Suppressor macrophage treated with lipopolysaccharide for 1 hour (primary cell): Measurements from ENCODE around the gene STEAP3.

Experiments used
- DNase-seq, 3 donors: peaks; one replicate each; pipeline ENCODE4 v3.0.0-alpha.2; 2020 to 2022

STEAP3 gene

DNA sequence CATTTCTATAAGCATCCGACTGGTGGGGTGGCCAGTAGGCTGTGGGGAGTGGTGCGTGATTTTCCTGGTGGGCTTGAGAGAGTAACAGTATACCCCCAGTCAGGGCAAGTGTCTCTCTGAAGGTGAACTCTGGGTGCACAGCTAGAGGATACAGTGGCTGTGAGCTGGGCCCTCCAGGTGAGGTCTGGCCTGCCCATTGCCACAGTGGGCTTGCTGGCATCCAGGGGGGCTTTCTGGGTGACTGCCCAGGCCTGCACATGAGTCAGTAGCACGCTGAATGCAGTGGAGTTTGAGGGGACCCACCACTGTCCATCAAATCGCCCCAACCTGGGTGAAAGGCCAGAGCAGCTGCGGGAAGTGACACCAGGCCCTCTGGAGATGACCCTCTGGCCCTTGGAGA lies 4.5 kb downstream of the STEAP3 start:
- no peak for DNase-seq

DNA sequence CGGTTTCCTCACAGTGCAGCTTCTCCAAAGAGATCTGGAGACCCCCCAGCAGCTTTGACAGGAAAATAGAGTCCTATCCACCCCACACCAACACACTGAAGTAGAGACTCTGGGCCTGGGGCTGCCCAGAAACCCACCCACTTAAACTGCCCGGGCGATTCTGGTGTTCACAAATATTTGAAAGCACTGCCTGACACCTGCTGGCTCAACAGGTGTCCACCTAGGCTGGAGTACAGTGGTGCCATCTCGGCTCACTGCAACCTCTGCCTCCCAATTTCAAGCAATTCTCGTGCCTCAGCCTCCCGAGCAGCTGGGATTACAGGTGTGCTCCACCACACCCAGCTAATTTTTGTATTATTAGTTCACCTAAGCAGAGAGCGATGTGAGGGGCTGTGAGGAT lies 5.3 kb downstream of the STEAP3 start:
- DNase-seq, result no peak

DNA sequence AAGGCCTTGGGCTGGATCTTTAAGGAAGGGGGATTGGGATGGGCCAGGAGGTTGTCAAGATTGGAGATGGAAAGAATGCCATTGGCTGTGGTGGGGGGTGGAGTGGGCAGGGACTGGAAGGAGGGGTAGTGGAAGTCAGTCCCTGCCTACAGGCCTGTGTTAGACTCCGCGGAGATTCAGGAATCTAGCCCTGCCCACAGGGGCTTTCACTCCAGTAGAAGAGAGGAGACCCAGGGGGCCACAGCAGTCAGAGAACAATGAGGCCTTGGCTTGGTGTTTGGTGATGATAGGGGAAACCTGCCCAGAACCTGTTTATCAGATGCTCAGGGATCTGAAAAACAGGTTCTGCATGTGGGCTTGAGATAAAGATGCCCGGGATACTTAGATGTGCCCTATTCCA lies 6.1 kb downstream of the STEAP3 start:
- DNase-seq, result no peak

DNA sequence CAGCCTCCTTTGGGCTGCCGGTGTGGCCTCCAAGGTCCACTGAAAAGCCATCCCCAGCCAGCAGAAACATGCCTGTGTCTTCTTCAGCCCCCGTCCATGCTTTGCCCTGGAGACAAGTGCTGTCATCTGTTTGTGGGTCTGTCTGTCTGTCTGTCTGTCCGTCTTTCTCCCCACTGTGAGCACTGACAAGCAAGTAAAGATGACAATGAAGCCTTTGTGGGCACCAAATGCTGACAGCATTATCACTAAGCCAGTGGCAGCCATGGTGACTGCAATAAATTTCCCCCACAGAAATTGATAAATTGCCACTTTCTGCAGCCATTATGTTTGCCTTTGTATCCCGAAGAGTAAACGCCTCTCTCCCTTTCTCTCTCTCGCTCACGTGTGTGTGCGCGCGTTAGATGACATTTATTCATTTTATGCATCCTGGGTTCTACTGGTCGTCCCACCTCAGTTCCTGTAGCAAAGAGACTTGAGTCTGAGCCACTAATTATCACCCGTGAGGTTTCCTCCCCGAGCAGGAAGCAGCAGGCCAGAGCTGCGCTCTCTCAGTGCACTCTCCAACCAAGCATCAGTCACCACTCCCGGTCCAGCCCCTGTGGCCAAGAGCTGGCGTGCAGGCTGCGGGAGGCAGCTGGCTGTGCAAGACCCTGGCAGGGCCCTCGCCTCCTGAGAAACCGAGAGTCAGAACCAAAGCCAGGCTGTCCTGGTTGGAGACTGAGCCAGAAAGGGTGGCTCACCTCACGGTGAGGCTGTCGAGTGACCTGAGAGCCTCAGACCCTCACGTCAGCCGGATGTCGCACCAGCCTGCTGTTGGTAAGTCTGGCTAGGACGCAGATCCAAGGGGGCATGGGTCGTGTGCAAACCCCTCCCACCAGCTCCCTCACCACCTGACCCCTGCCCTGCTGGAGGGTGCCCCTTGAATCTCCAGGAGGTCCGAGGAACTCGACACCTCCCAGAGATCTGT lies 6.9 kb downstream of the STEAP3 start:
- DNase-seq, result no peak

DNA sequence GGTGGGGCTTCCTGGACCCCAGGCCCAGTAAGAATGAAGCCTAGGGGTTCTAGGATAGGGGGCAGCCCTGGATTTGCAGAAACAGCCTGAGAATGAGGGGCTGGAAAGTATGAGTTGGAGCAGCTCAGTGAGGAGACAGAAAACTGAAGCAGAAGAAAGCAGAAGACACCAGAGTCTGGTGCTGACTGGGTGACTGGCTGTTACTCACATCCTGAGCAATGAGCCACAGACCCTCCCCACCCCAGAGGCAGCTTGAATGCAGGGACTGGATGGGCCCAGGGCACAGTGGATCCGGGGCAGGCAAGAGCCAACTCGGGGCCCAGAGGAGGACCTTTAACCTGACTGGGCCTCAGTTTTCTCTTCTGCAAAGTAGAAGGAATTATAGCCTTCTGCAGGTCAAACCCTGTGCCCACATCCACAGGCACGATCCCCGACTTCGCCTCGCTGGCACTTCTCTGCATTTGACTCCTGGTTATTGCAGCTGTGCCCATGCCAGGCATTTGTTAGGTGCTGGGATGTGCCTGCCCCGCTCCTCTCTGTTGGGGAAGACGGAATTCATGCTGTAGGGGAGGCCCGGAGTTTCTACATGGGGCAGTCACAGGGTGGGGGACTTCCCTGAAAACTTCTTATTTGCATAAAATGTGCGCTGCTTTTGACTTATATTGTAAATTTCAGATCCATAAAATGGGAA lies 8.5 kb downstream of the STEAP3 start:
- peak; percentile 53 to 68 (median 65) for DNase-seq

DNA sequence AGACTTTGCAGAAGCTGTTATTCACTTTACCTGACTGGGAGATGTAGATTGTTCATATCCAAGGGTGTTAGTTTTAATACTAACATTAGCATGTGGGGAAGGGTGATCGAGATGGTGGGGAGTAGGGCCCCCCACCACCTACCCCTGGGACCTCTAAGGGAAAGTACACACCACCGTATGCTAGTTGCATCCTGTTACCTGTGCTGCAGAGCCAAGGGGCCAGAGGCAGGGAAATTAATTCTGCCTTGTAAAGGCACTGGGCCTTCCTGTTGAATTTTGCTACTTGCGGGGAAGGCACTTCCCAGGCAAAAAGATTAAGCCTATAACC lies 9.0 kb downstream of the STEAP3 start:
- DNase-seq, result no peak

DNA sequence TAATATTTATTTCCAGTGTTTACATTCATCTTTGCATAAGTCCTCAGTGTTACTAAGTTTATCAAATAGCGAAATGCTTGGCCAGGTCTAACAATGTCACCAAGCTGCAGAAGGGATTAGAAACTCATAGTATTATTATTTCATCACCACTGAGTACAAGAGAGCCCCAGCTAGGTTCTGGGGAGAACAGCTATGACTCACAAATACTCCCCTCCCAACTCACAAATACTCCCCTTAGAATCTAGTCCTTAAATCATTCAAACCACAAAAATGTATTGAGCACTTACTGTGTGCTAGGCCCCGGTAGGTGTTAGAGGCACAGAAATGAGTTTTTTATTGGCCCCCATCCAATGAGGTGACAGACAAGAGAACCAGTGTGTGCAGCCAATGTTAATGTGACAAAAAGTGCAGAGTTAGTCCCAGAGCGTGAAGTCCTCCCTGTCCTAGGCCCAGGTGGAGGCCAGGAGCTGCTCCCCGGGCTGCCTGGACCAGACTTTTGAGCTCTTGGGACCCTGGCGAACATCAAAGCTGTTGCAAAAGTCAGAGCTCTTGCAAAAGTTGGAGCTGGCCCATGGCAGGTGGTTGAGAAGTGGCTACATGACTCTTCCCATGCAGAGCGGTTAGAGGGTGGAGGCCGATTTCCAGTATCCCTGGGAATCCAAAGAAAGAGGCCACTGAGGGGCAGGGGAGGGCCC lies 9.8 kb downstream of the STEAP3 start:
- DNase-seq, result peak in 1 of 3 donors; percentile 19

DNA sequence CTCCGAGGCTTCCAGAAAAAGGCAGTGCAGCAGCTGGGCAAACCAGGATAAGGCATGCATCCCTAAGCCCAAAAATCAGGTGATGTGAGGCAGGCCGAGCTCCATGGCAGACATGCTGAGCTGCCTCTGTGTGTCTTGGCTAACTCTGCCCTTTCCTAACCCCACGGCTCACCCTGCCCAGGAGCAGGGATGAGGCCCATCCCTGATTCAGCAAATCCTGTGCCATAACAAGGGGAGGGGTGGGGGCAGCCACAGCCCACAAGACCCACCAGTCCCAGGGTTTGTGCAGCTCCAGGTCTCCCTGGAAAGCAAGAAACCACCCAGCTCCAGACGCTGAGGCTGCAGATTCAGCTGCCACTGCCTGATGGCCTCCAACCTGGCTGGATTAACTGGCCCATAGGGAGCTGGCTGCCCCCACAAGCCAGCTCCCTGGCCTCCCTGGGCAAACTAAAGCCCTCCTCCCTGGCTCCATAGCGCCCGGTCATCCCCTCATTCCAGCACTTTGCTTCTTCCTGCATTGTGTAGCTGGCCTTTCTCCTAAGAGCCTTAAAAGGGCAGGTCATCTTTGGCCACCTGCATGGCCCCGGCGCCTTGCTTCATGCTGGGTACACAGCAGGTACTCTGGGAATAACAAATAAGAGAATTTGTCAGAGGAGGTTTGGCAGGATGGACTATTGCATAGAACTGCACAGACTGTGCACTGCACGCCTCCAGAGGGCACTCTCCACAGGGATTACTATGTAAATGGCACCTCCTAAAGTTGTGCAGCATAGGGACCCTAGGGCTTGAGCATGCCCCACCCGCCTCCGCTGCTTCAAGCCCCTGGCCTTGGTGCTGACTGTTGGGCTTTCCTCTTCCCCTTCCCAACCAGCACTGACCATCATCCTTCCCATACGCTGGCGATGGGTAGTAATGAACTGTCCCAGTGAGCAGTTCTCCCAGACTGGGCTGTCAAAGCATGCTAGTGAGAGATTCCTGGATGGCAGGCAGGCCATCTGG lies 10.7 kb downstream of the STEAP3 start:
- peak in 2 of 3 donors; percentile 24 to 38 for DNase-seq

DNA sequence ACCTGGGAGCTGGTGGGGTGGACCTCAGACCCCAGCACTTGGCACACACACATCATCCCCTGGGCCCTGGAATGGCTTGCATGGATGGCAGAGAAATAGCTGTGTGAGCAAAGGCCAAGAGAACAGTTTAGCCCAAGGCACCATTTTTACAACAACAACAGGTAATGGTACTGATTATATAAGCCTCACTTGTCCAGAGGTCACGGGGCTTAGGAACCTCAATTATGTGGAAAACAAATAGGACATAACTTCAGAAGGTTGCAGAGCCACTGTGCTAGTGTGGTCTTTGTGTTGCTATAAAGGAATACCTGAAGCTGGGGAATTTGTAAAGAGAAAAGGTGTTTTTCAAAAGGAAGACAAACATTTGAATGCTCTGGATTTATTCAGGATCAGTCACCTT lies 13.2 kb downstream of the STEAP3 start:
- no peak for DNase-seq

DNA sequence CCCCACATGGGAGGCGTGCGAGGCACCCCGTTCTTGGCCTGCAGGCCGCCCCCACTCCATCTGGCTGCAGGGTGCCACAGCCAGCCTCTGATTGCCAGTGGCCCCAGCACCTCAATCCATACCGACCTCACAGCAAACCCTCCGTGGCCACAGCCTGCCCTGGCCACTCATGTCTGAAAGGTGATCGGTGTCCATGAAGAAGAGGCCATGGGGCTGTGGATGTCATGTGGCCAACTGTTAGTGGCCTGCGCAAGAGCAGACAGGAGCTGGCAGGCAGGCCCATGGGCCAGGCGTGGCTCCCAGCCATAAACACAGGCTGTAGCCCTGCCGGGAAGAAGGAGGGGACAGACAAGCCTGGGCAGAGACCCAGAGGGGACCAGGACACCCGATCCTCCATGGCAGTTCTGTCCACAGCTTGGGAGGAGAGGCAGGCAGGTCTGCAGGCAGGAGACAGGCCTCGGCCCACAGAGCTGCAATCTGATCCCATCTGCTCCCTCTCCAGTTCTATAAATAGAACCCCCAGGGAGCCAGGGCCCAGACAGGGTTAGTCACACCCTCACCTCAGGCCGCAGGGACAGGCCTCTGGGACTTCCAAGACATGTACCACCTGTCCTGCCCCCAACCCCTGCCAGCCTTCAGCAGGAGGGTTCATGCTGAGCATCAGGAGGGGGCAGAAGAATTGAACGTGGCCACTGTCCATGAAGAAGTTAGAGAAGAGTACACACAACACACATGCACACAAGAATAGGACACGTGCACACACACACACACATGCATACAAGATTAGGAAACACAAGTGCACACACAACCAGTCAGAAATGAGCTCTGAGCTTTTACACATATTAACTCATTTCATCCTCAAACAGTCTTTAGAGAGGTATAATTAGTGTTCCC lies 16.9 kb downstream of the STEAP3 start:
- DNase-seq, result no peak

DNA sequence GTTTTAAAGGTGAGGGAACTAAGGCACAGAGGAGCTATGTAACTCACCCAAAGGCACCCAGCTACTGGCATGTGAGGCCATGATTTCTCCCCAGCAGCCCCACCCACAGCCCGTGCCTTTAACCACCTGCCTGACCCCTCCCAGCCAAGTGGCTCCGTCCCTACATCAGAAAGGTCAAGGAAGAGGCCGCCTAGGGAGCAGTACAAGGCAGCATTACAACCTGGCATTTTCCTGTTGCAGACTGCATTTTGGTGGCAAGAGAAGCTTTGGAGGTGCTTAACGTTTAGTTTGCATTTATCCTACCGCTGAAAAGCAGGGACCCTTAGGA lies 17.5 kb downstream of the STEAP3 start:
- DNase-seq, result no peak

DNA sequence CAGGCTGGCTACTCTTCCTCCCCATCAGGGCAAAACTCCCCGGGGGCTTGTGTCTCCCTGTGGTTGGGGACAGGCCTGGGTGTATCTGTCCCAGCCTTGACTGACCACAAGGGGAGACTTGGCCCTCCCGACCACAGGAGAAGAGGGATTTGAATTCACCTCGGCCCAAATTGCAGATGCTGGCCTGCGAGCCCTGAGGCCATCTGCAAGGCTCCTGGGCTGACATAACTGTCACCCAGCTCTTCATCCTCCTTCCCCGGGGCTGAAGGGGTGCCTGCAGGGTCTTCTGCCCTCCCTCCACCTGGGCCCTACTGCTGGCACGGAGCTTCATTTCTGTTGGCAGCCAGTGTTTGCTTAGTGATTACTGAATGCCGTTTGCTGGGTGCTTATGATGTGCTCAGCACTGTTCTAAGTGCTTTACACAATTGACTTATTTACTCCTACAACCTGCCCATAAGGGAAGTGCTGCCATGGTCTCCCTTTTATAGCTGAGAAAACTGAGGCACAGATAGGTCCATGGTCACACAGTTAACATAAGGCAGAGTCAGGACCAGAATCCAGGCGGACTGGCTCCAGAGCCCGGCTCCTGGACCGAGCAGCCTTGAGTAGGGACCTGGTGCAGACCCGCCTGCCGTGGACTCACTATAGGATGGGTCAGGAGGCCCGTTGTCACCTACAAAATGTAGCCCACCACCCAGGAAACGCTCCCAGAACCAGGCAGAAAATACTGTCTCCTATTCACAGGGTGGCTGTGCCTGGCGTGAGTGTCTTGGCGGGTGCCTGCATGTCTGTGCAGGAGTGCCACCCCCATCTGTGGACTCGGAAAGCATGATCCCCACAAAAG lies 18.9 kb downstream of the STEAP3 start:
- no peak for DNase-seq

DNA sequence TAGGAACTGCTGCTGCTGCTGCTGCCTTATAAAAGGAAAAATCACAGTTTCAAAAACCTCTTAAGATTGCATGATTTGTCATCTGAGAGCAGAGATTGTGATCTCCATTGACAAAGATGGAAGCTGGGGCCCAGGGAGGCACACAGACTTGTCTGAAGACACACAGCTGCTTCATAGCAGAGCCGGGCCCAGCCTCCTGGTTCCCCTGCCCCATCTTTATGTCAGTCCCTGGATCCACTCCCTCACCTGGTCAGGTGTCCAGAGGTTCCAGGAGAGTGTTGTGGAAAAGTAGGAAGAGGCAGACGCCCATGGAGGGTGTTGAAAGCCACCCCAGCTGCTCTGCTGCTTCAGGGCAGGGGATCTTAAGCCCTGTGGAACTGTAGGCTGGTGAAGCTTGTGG lies 20.0 kb downstream of the STEAP3 start:
- no peak for DNase-seq

DNA sequence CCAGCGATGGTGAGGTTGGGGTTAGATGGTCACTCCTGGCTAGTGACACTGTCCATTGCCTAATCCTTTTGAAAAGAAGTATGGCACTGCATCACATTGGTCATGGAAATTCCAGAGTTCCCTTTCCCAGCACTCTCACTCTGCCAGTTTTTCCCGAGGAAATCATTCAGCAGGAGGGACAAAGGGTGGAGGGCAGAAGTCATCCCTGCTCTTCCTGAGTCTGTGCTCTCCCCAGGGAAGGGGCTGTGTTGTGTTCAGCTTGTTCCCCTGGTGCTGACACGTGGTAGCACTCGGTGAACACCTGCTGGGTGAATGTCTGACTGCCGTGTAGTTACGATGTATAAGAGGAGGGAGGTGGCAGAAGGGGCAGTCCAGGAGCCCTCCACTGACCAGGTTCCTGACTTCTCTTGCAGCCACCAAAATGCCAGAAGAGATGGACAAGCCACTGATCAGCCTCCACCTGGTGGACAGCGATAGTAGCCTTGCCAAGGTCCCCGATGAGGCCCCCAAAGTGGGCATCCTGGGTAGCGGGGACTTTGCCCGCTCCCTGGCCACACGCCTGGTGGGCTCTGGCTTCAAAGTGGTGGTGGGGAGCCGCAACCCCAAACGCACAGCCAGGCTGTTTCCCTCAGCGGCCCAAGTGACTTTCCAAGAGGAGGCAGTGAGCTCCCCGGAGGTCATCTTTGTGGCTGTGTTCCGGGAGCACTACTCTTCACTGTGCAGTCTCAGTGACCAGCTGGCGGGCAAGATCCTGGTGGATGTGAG lies 21.6 kb downstream of the STEAP3 start:
- DNase-seq, result no peak

DNA sequence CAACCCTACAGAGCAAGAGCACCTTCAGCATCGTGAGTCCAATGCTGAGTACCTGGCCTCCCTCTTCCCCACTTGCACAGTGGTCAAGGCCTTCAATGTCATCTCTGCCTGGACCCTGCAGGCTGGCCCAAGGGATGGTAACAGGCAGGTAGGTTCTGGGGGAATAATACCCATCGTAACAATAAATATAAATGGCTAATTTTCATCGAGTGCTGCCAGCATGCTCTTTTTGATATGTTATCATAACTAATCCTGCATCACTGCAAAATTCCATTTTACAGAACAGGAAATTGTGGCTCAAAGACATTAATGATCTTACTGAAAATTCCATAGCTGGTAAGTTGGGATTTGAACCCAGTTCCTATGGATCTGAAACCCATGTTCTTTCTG lies 22.2 kb downstream of the STEAP3 start:
- DNase-seq, result no peak

DNA sequence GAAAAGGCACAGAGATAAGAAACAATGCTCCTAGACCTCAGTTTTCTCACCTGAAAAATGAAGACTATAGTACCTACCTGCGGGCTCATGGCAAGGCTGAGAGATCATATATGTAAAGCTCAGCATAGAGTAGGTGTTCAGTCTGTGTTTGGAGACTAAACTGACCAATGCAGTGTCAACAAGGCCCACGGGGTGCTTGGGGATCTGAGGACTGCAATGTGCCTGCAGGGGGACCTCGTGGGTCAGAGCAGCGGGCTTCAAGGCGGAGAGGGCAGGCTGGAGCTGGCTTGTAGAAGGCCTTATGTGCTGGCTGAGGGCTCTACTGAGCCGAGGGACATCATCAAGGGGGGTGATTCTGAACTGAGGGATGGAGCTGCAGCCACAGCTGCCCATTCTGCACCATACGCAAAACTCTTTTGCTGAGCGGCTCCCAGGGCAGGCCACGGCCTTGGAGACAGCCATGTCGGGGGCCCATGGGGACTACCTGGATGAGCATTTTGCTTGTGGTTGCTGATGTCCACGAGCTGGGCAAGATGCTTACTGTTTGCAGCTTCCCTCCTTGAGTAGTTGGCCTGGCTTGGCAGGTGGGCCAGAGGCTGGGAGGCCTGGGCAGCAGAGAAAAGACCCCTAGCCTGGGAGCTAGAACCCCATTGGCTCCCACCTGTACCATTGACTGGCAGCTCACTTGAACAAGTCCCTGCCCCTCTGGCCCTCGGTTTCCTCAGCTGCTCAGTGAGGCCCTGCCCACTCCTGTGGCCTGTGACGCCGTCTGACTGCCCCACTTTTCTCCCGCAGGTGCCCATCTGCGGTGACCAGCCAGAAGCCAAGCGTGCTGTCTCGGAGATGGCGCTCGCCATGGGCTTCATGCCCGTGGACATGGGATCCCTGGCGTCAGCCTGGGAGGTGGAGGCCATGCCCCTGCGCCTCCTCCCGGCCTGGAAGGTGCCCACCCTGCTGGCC lies 23.5 kb downstream of the STEAP3 start:
- no peak for DNase-seq

DNA sequence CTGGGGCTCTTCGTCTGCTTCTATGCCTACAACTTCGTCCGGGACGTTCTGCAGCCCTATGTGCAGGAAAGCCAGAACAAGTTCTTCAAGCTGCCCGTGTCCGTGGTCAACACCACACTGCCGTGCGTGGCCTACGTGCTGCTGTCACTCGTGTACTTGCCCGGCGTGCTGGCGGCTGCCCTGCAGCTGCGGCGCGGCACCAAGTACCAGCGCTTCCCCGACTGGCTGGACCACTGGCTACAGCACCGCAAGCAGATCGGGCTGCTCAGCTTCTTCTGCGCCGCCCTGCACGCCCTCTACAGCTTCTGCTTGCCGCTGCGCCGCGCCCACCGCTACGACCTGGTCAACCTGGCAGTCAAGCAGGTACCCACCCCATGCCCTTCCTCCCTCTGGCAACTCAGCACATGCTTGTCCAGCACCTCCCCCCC lies 24.2 kb downstream of the STEAP3 start:
- DNase-seq, result no peak

DNA sequence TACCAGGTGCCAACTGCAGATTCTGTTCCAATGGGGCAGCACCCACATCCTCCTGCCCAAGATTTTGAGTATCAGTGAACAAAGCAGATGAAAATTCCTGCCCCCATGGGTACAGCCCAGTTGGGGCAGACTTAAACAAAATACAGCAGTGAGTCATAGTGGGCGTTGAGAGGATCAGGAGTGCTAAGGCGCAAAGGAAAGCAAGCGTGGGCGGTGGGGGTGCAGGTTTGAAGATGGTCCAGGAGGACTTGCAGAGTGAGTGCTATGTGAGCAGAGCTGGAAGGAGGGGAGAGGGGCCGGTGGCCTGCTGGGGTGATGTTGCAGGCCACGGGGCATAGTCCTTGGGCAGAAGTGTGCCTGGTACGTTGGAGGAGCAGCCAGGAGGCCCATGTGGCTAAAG lies 24.7 kb downstream of the STEAP3 start:
- no peak for DNase-seq

DNA sequence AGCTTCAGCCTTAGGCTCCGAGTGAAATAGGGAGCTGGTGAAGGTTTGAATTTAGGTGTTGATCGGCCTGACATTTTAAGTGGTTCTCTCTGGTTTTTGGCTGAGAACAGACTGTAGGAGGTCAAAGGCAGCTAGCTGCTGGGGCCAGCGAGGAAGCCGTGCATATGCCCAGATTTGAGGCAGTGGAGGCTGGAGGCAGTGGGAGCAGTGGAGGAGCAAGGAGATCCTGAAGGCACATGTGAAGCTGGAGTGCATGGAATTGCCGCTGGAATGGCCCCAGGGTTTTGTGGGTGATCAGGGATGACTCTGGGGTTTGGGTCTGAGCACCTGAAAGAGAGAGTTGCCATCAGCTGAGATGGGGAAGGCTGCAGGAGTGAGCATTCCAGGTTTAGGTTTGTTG lies 25.1 kb downstream of the STEAP3 start:
- DNase-seq, result no peak
